Small intestine (tissue), 7 donors: ENCODE measurements around the gene CYTH3. TPM values are rescaled to one million over a fixed set of nuclear protein-coding genes. Genes with fewer than 3 reads are reported as not detected.

Experiments
- DNase-seq, 2 donors: peaks; one replicate each; pipeline versions ENCODE4 v3.0.0 to v3.0.0-alpha.2; 2013
- FAIRE-seq: peaks from 2 replicates; lab custom pipeline; 2012; peaks lifted over from hg19 to GRCh38; lab: Jason Lieb, UNC
- H3K27ac ChIP-seq, 3 donors: one replicate each; pipeline ENCODE4 v1.5.1; 2013; ENCODE audit warnings: low read length in 2 of 3, mild to moderate bottlenecking in 2 of 3, control low read depth in 1 of 3, inconsistent platforms in 1 of 3, low read depth in 1 of 3, moderate library complexity in 1 of 3
- H3K27me3 ChIP-seq, 3 donors: one replicate each; pipeline ENCODE4 v1.6.1; 2013; ENCODE audit warnings: low read length in 3 of 3, inconsistent platforms in 1 of 3; ENCODE audit not compliant: control insufficient read depth in 3 of 3, insufficient read depth in 3 of 3
- H3K36me3 ChIP-seq, 3 donors: one replicate each; pipeline ENCODE4 v1.6.1; 2013; ENCODE audit warnings: low read length in 3 of 3, inconsistent platforms in 1 of 3, low read depth in 1 of 3, mild to moderate bottlenecking in 1 of 3, moderate library complexity in 1 of 3; ENCODE audit not compliant: control insufficient read depth in 3 of 3, insufficient read depth in 2 of 3
- H3K4me1 ChIP-seq, 3 donors: one replicate each; pipeline ENCODE4 v1.6.1; 2013; ENCODE audit warnings: low read length in 2 of 3, inconsistent platforms in 1 of 3, low read depth in 1 of 3, mild to moderate bottlenecking in 1 of 3, moderate library complexity in 1 of 3; ENCODE audit not compliant: control insufficient read depth in 3 of 3, insufficient read depth in 2 of 3
- H3K4me3 ChIP-seq, 3 donors: one replicate each; pipeline ENCODE4 v1.5.1; 2013; ENCODE audit warnings: low read length in 3 of 3, control low read depth in 1 of 3, inconsistent platforms in 1 of 3, low read depth in 1 of 3, mild to moderate bottlenecking in 1 of 3, moderate library complexity in 1 of 3
- H3K9me3 ChIP-seq, 2 donors: one replicate each; pipeline ENCODE4 v1.6.1; 2013; ENCODE audit warnings: low read depth in 1 of 2, low read length in 1 of 2; ENCODE audit not compliant: control insufficient read depth in 2 of 2, insufficient read depth in 1 of 2
- WGBS, 3 donors: extraction: QIAGEN DNeasy Blood & Tissue Kit; methylation state at CpG; one replicate each; pipeline ENCODE4 v1.1.7; 2013; 5-methylcytosine and 5-hydroxymethylcytosine counted together
- polyA plus RNA-seq, 4 donors: library from polyadenylated mRNA; stranded (reverse) in 3 of 4; unstranded in 1 of 4; fragments of 200-250 nt in 3 of 4; fragments of 120-200 nt in 1 of 4; gene quantifications; one replicate each; pipeline versions ENCODE4 v1.2.1 to v1.2.3, GENCODE V29; 2013
- donor health status: healthy with polysubstance abuse.
- donor health status: control.
- donor health status: control.
- donor health status: Bipolar disorder and iron deficiency.
- donor health status: healthy.

The CYTH3 gene
- polyA plus RNA-seq, 4 donors = 21.3 to 27.3 (median 24.4) TPM

DNA sequence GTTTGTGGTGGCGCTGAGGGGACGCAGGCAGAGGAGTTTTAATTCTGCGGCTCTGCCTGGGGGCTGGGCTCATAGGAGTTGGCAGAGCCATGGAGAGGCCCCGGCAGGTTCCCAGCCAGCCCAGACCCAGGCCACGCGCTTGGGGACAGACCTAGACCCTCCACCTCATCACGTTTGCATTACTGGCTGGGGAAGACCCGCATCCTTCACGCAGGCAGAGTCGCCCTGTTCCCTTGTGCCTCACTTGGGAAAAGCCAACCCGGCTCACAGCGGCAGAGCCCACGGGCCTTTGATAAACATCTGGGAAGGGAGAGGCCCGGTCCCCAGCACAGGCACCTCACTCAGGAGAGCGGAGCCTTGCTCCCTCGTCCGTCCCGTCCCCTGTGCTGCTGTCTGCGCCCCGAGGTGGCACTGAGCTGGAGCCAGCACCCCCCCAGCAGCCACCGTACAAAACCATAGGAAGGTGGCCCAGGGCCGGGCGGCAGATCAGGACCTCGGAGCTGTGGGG, 112.8 kb downstream of the CYTH3 start:
- DNase-seq (no peak), FAIRE-seq (no peak)
- Histone ChIP-seq H3K27me3 (no peaks in the 10 kb centered on the region), H3K36me3 (peaks cover 15 to 81% (median 23%) of the 10 kb centered on the region in 3 donors), H3K27ac (peak overlapping the region in 1 of 3 donors; percentile 39), H3K9me3 (no peaks in the 10 kb centered on the region), H3K4me3 (no peak overlapping the region), H3K4me1 (peaks cover 0 to 8% (median 0%) of the 10 kb centered on the region in 3 donors)
- WGBS, 3 donors = 85 to 86% (median 85%) methylated on average over 24 of the region's 24 CpGs

DNA sequence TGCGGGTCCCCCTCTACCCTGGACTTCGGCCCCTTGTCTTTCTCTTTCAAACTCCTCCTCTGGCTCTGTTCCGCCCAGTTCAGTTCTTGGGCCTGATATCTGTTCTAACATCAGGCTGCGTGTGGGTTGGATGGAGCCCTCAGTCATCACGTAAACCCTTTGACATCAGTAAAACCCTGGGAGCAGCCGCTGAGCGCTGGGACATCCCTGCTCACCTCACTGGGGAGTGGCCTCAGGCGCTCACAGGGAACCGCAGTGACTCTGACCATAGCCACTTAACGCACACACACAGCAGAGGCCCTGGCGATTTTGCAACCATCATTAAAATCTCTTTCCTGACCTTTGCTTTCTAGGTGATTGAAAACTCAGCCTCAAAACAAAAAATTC, 113.3 kb downstream of the CYTH3 start:
- peaks cover 0 to 8% (median 0%) of the 10 kb centered on the region in 3 donors for H3K4me1 ChIP-seq
- H3K27me3 ChIP-seq = no peaks in the 10 kb centered on the region
- FAIRE-seq (no peak), DNase-seq (peak in 1 of 2 donors; percentile 20)
- no peaks in the 10 kb centered on the region for H3K9me3 ChIP-seq
- WGBS, 3 donors = 81 to 90% (median 89%) methylated on average over 11 of the region's 11 CpGs
- H3K4me3 ChIP-seq = no peak overlapping the region
- no peak overlapping the region for H3K27ac ChIP-seq
- H3K36me3 ChIP-seq = peaks cover 18 to 80% (median 28%) of the 10 kb centered on the region in 3 donors

DNA sequence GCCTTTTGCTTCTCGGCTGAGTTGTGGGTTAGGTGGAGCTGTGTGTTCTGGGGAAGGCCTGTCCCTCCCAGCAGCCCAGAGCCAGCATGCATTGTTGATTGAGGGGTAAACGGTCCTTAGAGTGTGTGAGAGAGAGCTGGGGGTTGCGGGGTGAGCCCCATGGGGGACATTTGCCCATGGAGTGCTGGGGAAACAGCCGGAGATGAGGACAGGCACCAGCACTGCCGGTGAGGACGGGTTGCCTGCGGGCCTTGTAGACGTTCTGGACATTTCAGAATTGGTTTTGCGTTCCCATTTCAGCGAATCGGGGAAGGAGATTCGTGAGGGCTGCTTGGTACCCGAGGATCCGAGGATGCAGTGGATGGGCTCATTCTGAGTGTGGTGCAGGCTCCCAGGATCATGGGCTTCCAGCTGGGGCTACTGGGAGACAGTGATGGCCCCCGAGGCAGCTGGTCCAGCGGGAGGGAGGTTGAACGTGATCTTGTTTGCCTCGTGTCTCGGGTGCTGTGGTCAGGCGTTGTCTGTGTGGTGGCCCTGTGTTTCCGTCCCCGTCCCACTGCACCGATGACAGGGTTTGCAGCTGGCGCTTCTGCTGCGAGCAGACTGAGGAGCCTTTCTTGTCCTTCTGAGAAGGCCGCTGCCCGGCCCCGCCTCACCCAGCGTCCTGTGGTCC, 113.9 kb downstream of the CYTH3 start:
- peaks cover 23 to 80% (median 26%) of the 10 kb centered on the region in 3 donors for H3K36me3 ChIP-seq
- WGBS, 3 donors = 93 to 94% (median 94%) methylated on average over 29 of the region's 29 CpGs
- DNase-seq = no peak

DNA sequence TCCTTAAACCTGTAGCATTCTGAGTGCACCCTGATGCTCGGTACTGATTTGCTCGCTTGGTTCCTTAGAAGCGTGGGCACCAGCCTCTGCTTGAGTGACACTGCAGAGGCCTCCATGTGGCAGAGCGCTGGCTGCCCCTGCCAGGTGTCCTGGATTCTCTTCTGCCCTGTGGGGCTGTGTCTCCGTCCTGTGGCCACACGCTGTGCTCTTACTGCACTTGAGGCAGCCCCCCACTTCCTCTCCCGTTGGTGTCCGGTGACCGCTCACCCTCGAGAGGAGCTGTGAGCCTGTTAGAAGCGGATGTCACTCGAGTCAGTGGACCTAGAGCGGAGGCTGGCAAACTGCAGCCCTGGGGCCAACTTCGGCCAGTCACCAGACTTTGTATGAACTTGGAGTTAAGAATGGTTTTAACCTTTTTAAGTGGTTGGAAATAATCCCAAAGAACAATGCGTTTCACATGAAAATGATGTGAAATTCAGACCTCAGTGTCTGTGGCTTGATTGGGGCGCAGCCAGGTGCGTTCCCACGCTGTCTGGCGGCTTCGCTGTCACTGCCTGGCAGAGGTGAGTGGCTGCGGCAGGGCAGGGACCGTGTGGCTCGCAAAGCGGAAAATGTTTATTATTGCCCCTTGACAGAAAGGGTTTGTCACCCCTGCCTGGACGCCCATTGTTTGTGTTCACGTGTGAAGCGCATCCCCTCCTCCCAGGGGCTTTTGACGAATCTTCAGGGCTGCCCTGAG, 114.6 kb downstream of the CYTH3 start:
- no peaks in the 10 kb centered on the region for H3K9me3 ChIP-seq
- H3K27ac ChIP-seq = no peak overlapping the region
- no peak overlapping the region for H3K4me3 ChIP-seq
- no peak for DNase-seq
- peaks cover 19 to 78% (median 23%) of the 10 kb centered on the region in 3 donors for H3K36me3 ChIP-seq
- 93 to 97% (median 95%) methylated on average over 28 of the region's 28 CpGs for WGBS, 3 donors
- H3K4me1 ChIP-seq = peaks cover 0 to 8% (median 0%) of the 10 kb centered on the region in 3 donors
- no peaks in the 10 kb centered on the region for H3K27me3 ChIP-seq
- FAIRE-seq = no peak

More for the DNA sequence above, 113.9 kb downstream of the CYTH3 start:
- Histone ChIP-seq H3K9me3 (no peaks in the 10 kb centered on the region), H3K4me1 (peaks cover 0 to 8% (median 0%) of the 10 kb centered on the region in 3 donors), H3K27ac (no peak overlapping the region), H3K4me3 (no peak overlapping the region), H3K27me3 (no peaks in the 10 kb centered on the region)
- no peak for FAIRE-seq

DNA sequence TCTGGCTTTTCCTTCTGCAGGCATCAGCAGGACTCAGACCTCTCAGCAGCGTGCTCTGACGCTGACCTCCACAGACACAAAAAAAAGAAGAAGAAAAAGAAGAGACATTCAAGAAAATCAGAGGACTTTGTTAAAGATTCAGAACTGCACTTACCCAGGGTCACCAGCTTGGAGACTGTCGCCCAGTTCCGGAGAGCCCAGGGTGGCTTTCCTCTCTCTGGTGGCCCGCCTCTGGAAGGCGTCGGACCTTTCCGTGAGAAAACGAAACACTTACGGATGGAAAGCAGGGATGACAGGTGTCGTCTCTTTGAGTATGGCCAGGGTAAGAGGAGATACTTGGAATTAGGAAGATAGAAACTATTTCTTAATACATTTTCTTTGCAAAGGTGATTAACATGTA, 115.7 kb downstream of the CYTH3 start:
- DNase-seq (no peak), FAIRE-seq (no peak)
- WGBS, 3 donors = 96 to 98% (median 98%) methylated on average over 11 of the region's 11 CpGs
- no peaks in the 10 kb centered on the region for H3K27me3 ChIP-seq
- H3K4me1 ChIP-seq = no peaks in the 10 kb centered on the region
- H3K27ac ChIP-seq = no peak overlapping the region
- no peak overlapping the region for H3K4me3 ChIP-seq
- peaks cover 18 to 80% (median 23%) of the 10 kb centered on the region in 3 donors for H3K36me3 ChIP-seq
- H3K9me3 ChIP-seq = no peaks in the 10 kb centered on the region

DNA sequence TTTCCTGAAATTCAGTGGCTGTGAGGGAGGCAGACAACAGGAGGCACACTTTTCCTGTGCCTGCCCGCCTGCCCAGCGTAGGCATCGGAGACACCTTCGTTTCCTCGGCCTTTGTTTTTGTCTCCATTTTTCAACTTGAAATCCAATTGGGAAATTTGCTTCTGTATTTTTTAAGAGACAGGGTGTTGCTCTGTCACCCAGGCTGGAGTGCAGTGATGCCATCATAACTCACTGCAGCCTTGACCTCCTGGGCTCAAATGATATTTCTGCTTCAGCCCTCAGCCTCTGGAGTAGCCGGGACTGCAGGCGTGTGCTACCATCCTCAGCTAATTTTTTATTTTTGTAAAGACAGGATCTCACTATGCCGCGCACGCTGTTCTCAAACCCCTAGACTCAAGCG, 116.8 kb downstream of the CYTH3 start:
- Histone ChIP-seq H3K36me3 (peaks cover 19 to 88% (median 23%) of the 10 kb centered on the region in 3 donors), H3K4me1 (no peaks in the 10 kb centered on the region), H3K27me3 (no peaks in the 10 kb centered on the region), H3K27ac (no peak overlapping the region), H3K4me3 (no peak overlapping the region), H3K9me3 (no peaks in the 10 kb centered on the region)
- FAIRE-seq (no peak), DNase-seq (no peak)
- WGBS, 3 donors = 95 to 96% (median 95%) methylated on average over 11 of the region's 11 CpGs

DNA sequence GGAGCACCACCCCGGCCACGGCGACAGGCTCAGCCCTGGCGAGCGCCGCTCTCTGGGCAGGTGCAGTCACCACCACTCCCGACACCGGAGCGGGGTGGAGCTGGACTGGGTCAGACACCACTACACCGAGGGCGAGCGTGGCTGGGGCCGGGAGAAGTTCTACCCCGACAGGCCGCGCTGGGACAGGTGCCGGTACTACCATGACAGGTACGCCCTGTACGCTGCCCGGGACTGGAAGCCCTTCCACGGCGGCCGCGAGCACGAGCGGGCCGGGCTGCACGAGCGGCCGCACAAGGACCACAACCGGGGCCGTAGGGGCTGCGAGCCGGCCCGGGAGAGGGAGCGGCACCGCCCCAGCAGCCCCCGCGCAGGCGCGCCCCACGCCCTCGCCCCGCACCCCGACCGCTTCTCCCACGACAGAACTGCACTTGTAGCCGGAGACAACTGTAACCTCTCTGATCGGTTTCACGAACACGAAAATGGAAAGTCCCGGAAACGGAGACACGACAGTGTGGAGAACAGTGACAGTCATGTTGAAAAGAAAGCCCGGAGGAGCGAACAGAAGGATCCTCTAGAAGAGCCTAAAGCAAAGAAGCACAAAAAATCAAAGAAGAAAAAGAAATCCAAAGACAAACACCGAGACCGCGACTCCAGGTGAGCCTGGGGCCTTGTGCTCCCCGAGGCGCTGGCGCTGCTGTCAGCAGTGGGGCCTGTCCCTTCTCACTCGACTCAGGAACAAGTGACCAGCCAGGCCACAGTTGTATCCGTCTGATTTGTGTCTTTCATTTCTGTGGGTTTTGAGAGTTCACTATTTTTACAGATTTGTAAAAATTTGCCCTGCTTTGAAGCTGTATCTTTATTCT, 117.7 kb downstream of the CYTH3 start:
- no peaks in the 10 kb centered on the region for H3K9me3 ChIP-seq
- no peak for FAIRE-seq
- DNase-seq = no peak
- H3K4me1 ChIP-seq = no peaks in the 10 kb centered on the region
- 97 to 98% (median 98%) methylated on average over 52 to 64 of the region's 64 CpGs for WGBS, 3 donors
- H3K27me3 ChIP-seq = no peaks in the 10 kb centered on the region
- H3K4me3 ChIP-seq = no peak overlapping the region
- peaks cover 20 to 91% (median 26%) of the 10 kb centered on the region in 3 donors for H3K36me3 ChIP-seq
- no peak overlapping the region for H3K27ac ChIP-seq
